Measurements from ENCODE around the gene C1orf35. TPM values are rescaled to one million over a fixed set of nuclear protein-coding genes. Genes with fewer than 3 reads are reported as not detected.

C1orf35 gene
- total RNA-seq, 1 experiment from 2014 or later: 18.7 TPM

- no peaks in the 10 kb centered on the region for H3K27me3 ChIP-seq (replicated peaks)
- no peaks in the 10 kb centered on the region for H3K9me3 ChIP-seq (replicated peaks)
- no peak overlapping the region for H3K4me3 ChIP-seq
- peaks cover 9% of the 10 kb centered on the region for H3K4me1 ChIP-seq (replicated peaks)
- no peak overlapping the region for H3K27ac ChIP-seq
- peaks cover 83% of the 10 kb centered on the region for H3K36me3 ChIP-seq
- no peak for DNase-seq (ENCODE audit: low read depth in 1 of 2, low spot score in 2 of 2)
Observed at GRCh38 chr1:228146417-228147150, 43.5 kb upstream of the C1orf35 start.

GRCh38 chr1:228145463-228146416 is 42.6 kb upstream of the C1orf35 start:
- no peaks in the 10 kb centered on the region for H3K9me3 ChIP-seq (replicated peaks)
- no peak overlapping the region for H3K27ac ChIP-seq
- no peak for DNase-seq (ENCODE audit: low read depth in 1 of 2, low spot score in 2 of 2)
- peaks cover 13% of the 10 kb centered on the region for H3K4me1 ChIP-seq (replicated peaks)
- H3K4me3 ChIP-seq: no peak overlapping the region
- H3K27me3 ChIP-seq (replicated peaks): no peaks in the 10 kb centered on the region
- H3K36me3 ChIP-seq: peaks cover 88% of the 10 kb centered on the region

GRCh38 chr1:228144993-228145343 is 41.8 kb upstream of the C1orf35 start:
- Histone ChIP-seq H3K27ac (no peak overlapping the region), H3K4me1 (replicated peaks) (peaks cover 13% of the 10 kb centered on the region), H3K4me3 (no peak overlapping the region), H3K9me3 (replicated peaks) (no peaks in the 10 kb centered on the region), H3K36me3 (peaks cover 89% of the 10 kb centered on the region), H3K27me3 (replicated peaks) (no peaks in the 10 kb centered on the region)
- DNase-seq (ENCODE audit: low read depth in 1 of 2, low spot score in 2 of 2): no peak

- no peak for DNase-seq (ENCODE audit: low read depth in 1 of 2, low spot score in 2 of 2)
- Histone ChIP-seq H3K4me3 (no peak overlapping the region), H3K27me3 (replicated peaks) (no peaks in the 10 kb centered on the region), H3K9me3 (replicated peaks) (no peaks in the 10 kb centered on the region), H3K27ac (no peak overlapping the region), H3K4me1 (replicated peaks) (peaks cover 13% of the 10 kb centered on the region), H3K36me3 (peaks cover 84% of the 10 kb centered on the region)
Observed at GRCh38 chr1:228144193-228144992, 41.3 kb upstream of the C1orf35 start.

GRCh38 chr1:228143480-228144192 is 40.5 kb upstream of the C1orf35 start:
- Histone ChIP-seq H3K36me3 (peaks cover 77% of the 10 kb centered on the region), H3K27ac (no peak overlapping the region), H3K4me3 (no peak overlapping the region)

GRCh38 chr1:228142701-228143136 is 39.6 kb upstream of the C1orf35 start:
- Histone ChIP-seq H3K4me1 (replicated peaks) (peaks cover 13% of the 10 kb centered on the region), H3K9me3 (replicated peaks) (no peaks in the 10 kb centered on the region), H3K27ac (no peak overlapping the region), H3K27me3 (replicated peaks) (no peaks in the 10 kb centered on the region), H3K4me3 (no peak overlapping the region), H3K36me3 (peaks cover 67% of the 10 kb centered on the region)
- no peak for DNase-seq (ENCODE audit: low read depth in 1 of 2, low spot score in 2 of 2)

More at GRCh38 chr1:228143480-228144192, 40.5 kb upstream of the C1orf35 start:
- DNase-seq (ENCODE audit: low read depth in 1 of 2, low spot score in 2 of 2): no peak
- Histone ChIP-seq H3K4me1 (replicated peaks) (peaks cover 13% of the 10 kb centered on the region), H3K9me3 (replicated peaks) (no peaks in the 10 kb centered on the region), H3K27me3 (replicated peaks) (no peaks in the 10 kb centered on the region)

GRCh38 chr1:228142155-228142691 is 39.1 kb upstream of the C1orf35 start:
- Histone ChIP-seq H3K4me3 (peak overlapping the region; percentile 95; the same call in 1 of the 2 replicates), H3K4me1 (replicated peaks) (peaks cover 13% of the 10 kb centered on the region), H3K9me3 (replicated peaks) (no peaks in the 10 kb centered on the region), H3K27me3 (replicated peaks) (no peaks in the 10 kb centered on the region), H3K27ac (no peak overlapping the region), H3K36me3 (peaks cover 62% of the 10 kb centered on the region)
- DNase-seq (ENCODE audit: low read depth in 1 of 2, low spot score in 2 of 2): no peak

GRCh38 chr1:228141226-228142044 is 38.3 kb upstream of the C1orf35 start:
- peak; percentile 70 to 75 for DNase-seq (ENCODE audit: low read depth in 1 of 2, low spot score in 2 of 2)

GRCh38 chr1:228140724-228141225 is 37.6 kb upstream of the C1orf35 start:
- DNase-seq (ENCODE audit: low read depth in 1 of 2, low spot score in 2 of 2): no peak
- Histone ChIP-seq H3K4me3 (peak overlapping the region; percentile 95), H3K4me1 (replicated peaks) (peaks cover 13% of the 10 kb centered on the region), H3K27me3 (replicated peaks) (no peaks in the 10 kb centered on the region), H3K27ac (peak overlapping the region; percentile 89), H3K9me3 (replicated peaks) (no peaks in the 10 kb centered on the region), H3K36me3 (peaks cover 48% of the 10 kb centered on the region)

More at GRCh38 chr1:228141226-228142044, 38.3 kb upstream of the C1orf35 start:
- Histone ChIP-seq H3K27me3 (replicated peaks) (no peaks in the 10 kb centered on the region), H3K4me1 (replicated peaks) (peaks cover 13% of the 10 kb centered on the region), H3K36me3 (peaks cover 55% of the 10 kb centered on the region), H3K4me3 (peak overlapping the region; percentile 95), H3K27ac (peak overlapping the region; percentile 89), H3K9me3 (replicated peaks) (no peaks in the 10 kb centered on the region)

- H3K4me3 ChIP-seq: peak within 1 kb of the TSS; percentile 95
- 0 out of 2 replicates have a peak, but pooled peaks cover under 1% of the 10 kb centered on the region for H3K27me3 ChIP-seq (replicated peaks)
- H3K36me3 ChIP-seq: peaks cover 41% of the 10 kb centered on the region
- DNase-seq (ENCODE audit: low read depth in 1 of 2, low spot score in 2 of 2): peak; percentile 99 to 100
- H3K9me3 ChIP-seq (replicated peaks): no peaks in the 10 kb centered on the region
- H3K27ac ChIP-seq: peak within 1 kb of the TSS; percentile 89
- peaks cover 13% of the 10 kb centered on the region for H3K4me1 ChIP-seq (replicated peaks)
Observed at GRCh38 chr1:228139931-228140723, 37.0 kb upstream of the C1orf35 start, which contains the start of gene GUK1. TSS of gene GUK1 (plus strand) at chr1:228140279. CDS start at chr1:228140303, 24 bp downstream.

- Histone ChIP-seq H3K4me3 (peak overlapping the region; percentile 95), H3K27me3 (replicated peaks) (0 out of 2 replicates have a peak, but pooled peaks cover 5% of the 10 kb centered on the region), H3K27ac (peak overlapping the region; percentile 29; the same call in 1 of the 2 replicates), H3K9me3 (replicated peaks) (no peaks in the 10 kb centered on the region), H3K4me1 (replicated peaks) (peaks cover 13% of the 10 kb centered on the region), H3K36me3 (peaks cover 35% of the 10 kb centered on the region)
- DNase-seq (ENCODE audit: low read depth in 1 of 2, low spot score in 2 of 2): no peak
Observed at GRCh38 chr1:228139406-228139930, 36.3 kb upstream of the C1orf35 start.
